Natural killer cell (primary cell): Measurements from ENCODE around the gene RUVBL2. TPM values are rescaled to one million over a fixed set of nuclear protein-coding genes. Genes with fewer than 3 reads are reported as not detected.
"Not testable (repeated sequence)": the region's sequence is repeated elsewhere in the genome, so short reads cannot be mapped to it uniquely, and the experiment has no call there.

Experiments used
- ATAC-seq, 3 donors: fragments of 150-1000 bp in 2 of 3; fragments of 200-7000 bp in 1 of 3; cut with Tn5 transposase; 1 replicate in 1 of 3; 2 replicates in 2 of 3; pipeline ENCODE4 v1.10.0; 2021; ENCODE audit warnings: mild to moderate bottlenecking in 2 of 3, moderate library complexity in 2 of 3
- DNase-seq, 2 donors: peaks; one replicate each; pipeline versions ENCODE4 v3.0.0 to v3.0.0-alpha.2; 2013 to 2021; ENCODE audit warnings: mixed read lengths in 1 of 2
- H3K27ac ChIP-seq: one replicate; pipeline ENCODE4 v1.5.1; 2013; ENCODE audit warnings: mild to moderate bottlenecking, low read length
- H3K27me3 ChIP-seq: one replicate; pipeline ENCODE4 v1.6.1; 2013; ENCODE audit warnings: low read length; ENCODE audit not compliant: control insufficient read depth, insufficient read depth
- H3K36me3 ChIP-seq: one replicate; pipeline ENCODE4 v1.6.1; 2013; ENCODE audit warnings: low read length; ENCODE audit not compliant: control insufficient read depth, insufficient read depth
- H3K4me1 ChIP-seq: one replicate; pipeline ENCODE4 v1.6.1; 2013; ENCODE audit warnings: low read length; ENCODE audit not compliant: control insufficient read depth, insufficient read depth
- H3K4me3 ChIP-seq: one replicate; pipeline ENCODE4 v1.5.1; 2013; ENCODE audit warnings: low read length
- H3K9me3 ChIP-seq: one replicate; pipeline ENCODE4 v1.6.1; 2013; ENCODE audit warnings: low read length; ENCODE audit not compliant: control insufficient read depth, insufficient read depth
- H3K27ac Mint-ChIP-seq, 2 donors: one replicate each; pipeline ENCODE4 v1.8.0; 2022; ENCODE audit warnings: mild to moderate bottlenecking in 2 of 2, mixed read lengths in 2 of 2, moderate library complexity in 1 of 2
- H3K27me3 Mint-ChIP-seq, 2 donors: one replicate each; pipeline ENCODE4 v1.8.0; 2022; ENCODE audit warnings: low read depth in 2 of 2, mixed read lengths in 2 of 2
- H3K36me3 Mint-ChIP-seq: one replicate; pipeline ENCODE4 v1.8.0; 2022; ENCODE audit warnings: mixed read lengths
- H3K4me1 Mint-ChIP-seq, 2 donors: one replicate each; pipeline ENCODE4 v1.8.0; 2022; ENCODE audit warnings: mixed read lengths in 2 of 2
- H3K4me3 Mint-ChIP-seq: one replicate; pipeline ENCODE4 v1.8.0; 2022; ENCODE audit warnings: mild to moderate bottlenecking, moderate library complexity, mixed read lengths
- H3K9me3 Mint-ChIP-seq, 2 donors: one replicate each; pipeline ENCODE4 v1.8.0; 2022; ENCODE audit warnings: mixed read lengths in 2 of 2
- WGBS: methylation state at CpG from one replicate; pipeline ENCODE4 v1.1.7; 2013; ENCODE audit warnings: missing lambda C conversion rate; ENCODE audit not compliant: insufficient coverage; 5-methylcytosine and 5-hydroxymethylcytosine counted together
- intact Hi-C: fragments of 100-400 bp; cut with micrococcal nuclease; formaldehyde crosslinking; loops from one replicate; pipeline ENCODE4 v1.14.2; 2022
- total RNA-seq, 4 donors: library from RNA; stranded (reverse); fragments of 120-200 nt in 1 of 4; gene quantifications; one replicate each; pipeline versions ENCODE4 v1.2.3 to v1.2.4, GENCODE V29; 2013 to 2022

RUVBL2 gene
- total RNA-seq, 3 donors from 2014 or later (not counting 1 experiment from before 2014, with no cell fraction given), result 23.6 to 28.3 (median 26.5) TPM

DNA sequence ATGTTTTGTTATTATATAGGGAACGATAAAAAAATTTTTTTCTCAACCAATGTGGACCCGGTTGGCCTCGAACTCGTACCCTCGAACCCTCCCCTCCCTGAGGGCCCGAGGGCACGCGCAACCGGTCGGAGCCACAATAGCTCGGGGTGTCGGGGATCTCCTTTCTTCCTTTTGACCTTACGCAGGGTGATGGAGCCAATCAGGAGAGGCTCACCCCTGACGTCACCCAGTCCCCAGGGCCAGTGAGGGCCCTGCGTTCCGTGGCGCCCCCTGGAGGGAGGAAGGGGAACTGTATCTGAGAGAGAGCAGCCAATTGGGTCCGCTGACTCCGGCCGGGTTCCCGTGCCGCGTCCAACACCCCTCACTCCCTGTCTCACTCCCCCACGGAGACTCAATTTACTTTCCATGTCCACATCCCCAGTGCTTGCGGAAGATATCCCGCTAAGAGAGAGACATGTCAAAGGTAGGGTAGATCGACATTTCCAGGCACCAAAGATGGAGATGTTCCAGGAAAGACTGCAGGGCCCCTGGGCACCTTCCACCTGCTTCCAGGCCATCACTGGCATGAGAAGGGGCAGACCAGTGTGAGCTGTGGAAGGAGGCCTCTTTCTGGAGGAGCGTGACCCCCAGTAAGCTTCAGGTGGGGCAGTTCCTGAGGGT lies 38.1 kb downstream of the RUVBL2 start, which contains the start of gene CGB2:
Gene CGB2 (plus strand): TSS at position 249 of the 660 bp plus-strand sequence. CDS start 206 bp downstream, at position 455.
- H3K36me3 Mint-ChIP-seq, H3K4me1 Mint-ChIP-seq, H3K27me3 ChIP-seq, H3K9me3 Mint-ChIP-seq, H3K36me3 ChIP-seq, H3K9me3 ChIP-seq, H3K27ac Mint-ChIP-seq, H3K27ac ChIP-seq, H3K4me3 Mint-ChIP-seq, intact Hi-C loops, H3K4me3 ChIP-seq, H3K27me3 Mint-ChIP-seq, H3K4me1 ChIP-seq: not testable (repeated sequence)
- ATAC-seq (peak in 2 of 3 donors; percentile 52 to 66), DNase-seq (peak in 1 of 2 donors; percentile 65)
- WGBS, result 36% methylated on average over 23 of the region's 28 CpGs

DNA sequence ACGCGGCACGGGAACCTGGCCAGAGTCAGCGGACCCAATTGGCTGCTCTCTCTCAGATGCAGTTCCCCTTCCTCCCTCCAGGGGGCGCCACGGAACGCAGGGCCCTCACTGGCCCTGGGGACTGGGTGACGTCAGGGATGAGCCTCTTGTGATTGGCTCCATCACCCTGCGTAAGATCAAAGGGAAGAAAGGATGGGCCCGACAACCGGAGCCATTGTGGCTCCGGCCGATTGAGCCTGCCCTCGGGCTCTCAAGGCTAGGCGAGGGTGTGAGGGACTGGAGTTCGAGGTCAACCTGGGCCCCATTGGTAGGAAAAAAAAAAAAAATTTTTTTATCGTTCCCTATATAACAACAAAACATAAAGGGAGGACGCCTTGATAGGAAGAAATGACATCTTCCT lies 43.1 kb downstream of the RUVBL2 start, which contains the start of gene CGB1:
Gene CGB1 (minus strand): TSS at position 81 of the 400 bp plus-strand sequence. CDS start 184 bp downstream, outside the sequence.
- H3K4me1 ChIP-seq, H3K4me3 Mint-ChIP-seq, H3K27me3 ChIP-seq, H3K27ac ChIP-seq, H3K9me3 Mint-ChIP-seq, H3K4me1 Mint-ChIP-seq, H3K4me3 ChIP-seq, intact Hi-C loops, H3K36me3 Mint-ChIP-seq, H3K9me3 ChIP-seq, ATAC-seq, H3K27me3 Mint-ChIP-seq, H3K27ac Mint-ChIP-seq, H3K36me3 ChIP-seq: not testable (repeated sequence)
- WGBS, result 60% methylated on average over 9 of the region's 18 CpGs
- peak in 1 of 2 donors; percentile 49 for DNase-seq

DNA sequence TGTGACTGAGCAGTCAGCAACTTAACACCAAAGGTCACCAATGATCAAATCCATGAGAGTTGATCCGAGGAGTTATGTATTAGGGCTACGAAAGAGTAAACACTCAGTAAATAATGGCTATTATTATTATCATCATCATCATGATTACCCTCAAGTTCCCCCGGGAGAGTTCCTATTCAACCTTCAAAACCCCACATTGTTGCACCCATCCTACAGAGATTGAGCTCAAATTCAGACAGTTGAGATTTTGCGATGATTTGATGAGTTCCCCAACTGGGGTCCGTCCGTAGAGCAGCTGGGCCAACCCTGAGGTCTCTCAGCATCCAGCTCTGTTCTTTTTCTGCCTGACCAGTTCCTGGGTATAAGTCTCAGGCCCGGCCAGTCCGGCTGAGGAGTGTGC lies 44.4 kb downstream of the RUVBL2 start:
- H3K9me3 ChIP-seq, H3K4me1 Mint-ChIP-seq, H3K9me3 Mint-ChIP-seq, H3K4me3 Mint-ChIP-seq, H3K27ac ChIP-seq, H3K27ac Mint-ChIP-seq, intact Hi-C loops, DNase-seq, H3K36me3 ChIP-seq, H3K27me3 Mint-ChIP-seq, H3K4me1 ChIP-seq, H3K4me3 ChIP-seq, H3K36me3 Mint-ChIP-seq, ATAC-seq, H3K27me3 ChIP-seq: not testable (repeated sequence)
- 100% methylated on average over 2 of the region's 8 CpGs for WGBS

DNA sequence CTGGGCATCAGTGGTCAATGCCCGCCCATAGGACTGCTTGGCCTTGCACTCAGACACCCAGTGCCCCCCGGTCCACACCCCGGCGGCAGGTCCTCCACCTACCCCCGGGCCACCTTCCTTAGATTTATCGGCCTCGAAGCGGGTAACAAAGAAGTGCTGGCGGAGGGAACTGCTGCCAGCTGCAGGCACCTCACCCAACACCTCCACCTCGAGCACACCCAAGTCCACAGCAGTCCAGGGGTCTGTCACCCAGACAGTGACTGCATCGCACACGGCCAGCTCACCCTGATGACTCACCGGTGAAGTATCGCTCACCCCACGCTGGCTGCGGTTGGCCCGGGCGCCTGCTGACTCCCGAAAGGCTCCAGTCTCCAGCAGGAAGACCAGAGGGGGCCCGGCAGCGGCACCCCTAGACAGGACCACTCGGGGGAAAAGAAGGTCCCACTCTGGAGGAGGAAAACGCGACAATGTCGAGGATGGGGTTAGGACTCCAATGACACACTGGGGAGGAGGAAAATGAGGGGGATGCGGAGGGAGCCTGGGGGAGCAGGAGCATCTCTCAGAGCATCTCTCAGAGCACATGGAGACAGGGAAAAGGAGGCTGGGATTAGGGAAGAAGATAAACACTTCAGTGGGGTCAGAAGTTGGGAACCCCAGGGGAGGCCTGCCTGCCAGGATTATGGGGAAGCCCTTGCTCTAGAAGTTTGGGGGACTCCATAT lies 45.0 kb downstream of the RUVBL2 start:
- H3K27me3 ChIP-seq, H3K27me3 Mint-ChIP-seq, H3K27ac Mint-ChIP-seq, H3K4me1 Mint-ChIP-seq, H3K4me3 Mint-ChIP-seq, intact Hi-C loops, H3K9me3 ChIP-seq, H3K9me3 Mint-ChIP-seq, H3K27ac ChIP-seq, H3K36me3 Mint-ChIP-seq, H3K4me3 ChIP-seq, DNase-seq, ATAC-seq, H3K4me1 ChIP-seq, H3K36me3 ChIP-seq: not testable (repeated sequence)
- WGBS, result 88% methylated on average over 26 of the region's 26 CpGs

DNA sequence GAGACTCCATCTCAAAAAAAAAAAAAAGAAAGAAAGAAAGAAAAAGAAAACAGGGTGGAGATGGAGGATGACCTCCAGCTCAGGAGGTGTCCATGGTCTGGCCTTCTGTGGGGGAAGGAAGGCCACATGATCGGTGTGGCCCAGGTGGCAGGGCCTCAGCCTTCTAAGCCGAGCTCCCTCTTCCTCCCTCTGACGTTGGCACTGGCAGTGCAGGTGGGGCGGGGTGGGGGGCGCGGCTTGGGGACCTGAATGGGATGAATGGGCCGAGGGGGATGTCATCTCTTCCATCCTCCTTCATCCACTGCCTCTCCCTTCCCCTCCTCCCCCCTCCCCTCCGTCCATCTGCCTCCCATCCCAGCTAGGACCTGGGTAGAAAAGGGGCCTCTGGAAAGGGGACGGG lies 46.0 kb downstream of the RUVBL2 start:
- H3K36me3 Mint-ChIP-seq, H3K9me3 Mint-ChIP-seq, H3K27me3 Mint-ChIP-seq, H3K27me3 ChIP-seq, H3K36me3 ChIP-seq, H3K27ac Mint-ChIP-seq, H3K4me1 ChIP-seq, H3K4me3 ChIP-seq, H3K4me3 Mint-ChIP-seq, H3K9me3 ChIP-seq, H3K27ac ChIP-seq, ATAC-seq, intact Hi-C loops, DNase-seq, H3K4me1 Mint-ChIP-seq: not testable (repeated sequence)
- WGBS, result 82% methylated on average over 2 of the region's 9 CpGs
